A673 (cell line): ENCODE data around the gene LFNG. TPM values are rescaled to one million over a fixed set of nuclear protein-coding genes. Genes with fewer than 3 reads are reported as not detected.

ENCODE experiments used
- BruUV-seq: library from RNA; stranded (reverse); fragments of 400-500 nt; replicated peaks from 2 replicates; lab custom pipeline; 2021; lab: Mats Ljungman, UMichigan
- CTCF ChIA-PET: fragments of 300-600 bp; sonication (Branson Sonifier 250); formaldehyde crosslinking; loops from one replicate; lab custom pipeline; 2022; ENCODE audit warnings: antibody characterized with exemption; lab: Charles Lee
- POLR2A ChIA-PET: fragments of 300-600 bp; sonication (Branson Sonifier 250); formaldehyde crosslinking; loops from one replicate; lab custom pipeline; 2022; ENCODE audit warnings: antibody characterized with exemption; ENCODE audit not compliant: low non-redundant PET; lab: Charles Lee
- DNase-seq: peaks from one replicate; pipeline ENCODE4 v3.0.0-alpha.2; 2015; ENCODE audit warnings: low spot score
- H3K27ac ChIP-seq: fragments of 200-600 bp; sonication (generic); 2 replicates; pipeline ENCODE4 v1.5.1; 2016; ENCODE audit warnings: mixed run types, low read depth, mild to moderate bottlenecking, mixed read lengths, antibody characterized with exemption, low read length; ENCODE audit not compliant: poor library complexity, severe bottlenecking
- H3K27me3 ChIP-seq: fragments of 200-600 bp; sonication (generic); replicated peaks from 2 replicates; pipeline ENCODE4 v1.6.1; 2017; ENCODE audit warnings: mixed run types, low read depth, mild to moderate bottlenecking, mixed read lengths, antibody characterized with exemption, low read length; ENCODE audit not compliant: insufficient read depth, poor library complexity
- H3K36me3 ChIP-seq: fragments of 200-600 bp; sonication (generic); 2 replicates; pipeline ENCODE4 v1.6.1; 2016; ENCODE audit warnings: mixed run types, mild to moderate bottlenecking, mixed read lengths, antibody characterized with exemption, low read length; ENCODE audit not compliant: insufficient read depth, poor library complexity, severe bottlenecking
- H3K4me1 ChIP-seq: fragments of 200-600 bp; sonication (generic); 2 replicates; pipeline ENCODE4 v1.6.1; 2017; ENCODE audit warnings: mixed run types, mild to moderate bottlenecking, mixed read lengths, antibody characterized with exemption, low read length; ENCODE audit not compliant: insufficient read depth, poor library complexity, severe bottlenecking
- H3K4me3 ChIP-seq: fragments of 200-600 bp; sonication (generic); 2 replicates; pipeline ENCODE4 v1.5.1; 2016; ENCODE audit warnings: low read depth, mixed run types, mild to moderate bottlenecking, mixed read lengths, low read length; ENCODE audit not compliant: poor library complexity, severe bottlenecking
- H3K9me3 ChIP-seq: fragments of 200-600 bp; sonication (generic); 2 replicates; pipeline ENCODE4 v1.6.1; 2016; ENCODE audit warnings: mixed run types, low read depth, mild to moderate bottlenecking, mixed read lengths, antibody characterized with exemption, low read length; ENCODE audit not compliant: poor library complexity, severe bottlenecking
- CTCF ChIP-seq: fragments of 300-800, 200-600 bp; sonication (generic); conservative IDR thresholded peaks from 2 replicates; pipeline ENCODE4 v1.5.1; 2017; ENCODE audit warnings: low read depth, mild to moderate bottlenecking, antibody characterized with exemption, low read length, moderate library complexity, mixed read lengths
- EZH2 ChIP-seq: fragments of 200-600 bp; sonication (generic); IDR thresholded peaks from 2 replicates; pipeline ENCODE4 v1.6.1; 2017; ENCODE audit warnings: borderline replicate concordance, low read depth, mild to moderate bottlenecking, mixed read lengths, antibody characterized with exemption, low read length; ENCODE audit not compliant: poor library complexity, severe bottlenecking
- intact Hi-C: fragments of 100-400 bp; cut with micrococcal nuclease; formaldehyde crosslinking; loops from one replicate; pipeline ENCODE4 v1.10.0; 2022; ENCODE audit not compliant: unreplicated experiment
- total RNA-seq: library from RNA; stranded (reverse); gene quantifications from 2 replicates; pipeline ENCODE4 v1.2.3, GENCODE V29; 2021

LFNG gene
- total RNA-seq, 1 experiment from 2014 or later = 11.7 TPM

- Histone ChIP-seq H3K27ac (no peak overlapping the region), H3K27me3 (no peaks in the 10 kb centered on the region), H3K4me1 (no peaks in the 10 kb centered on the region), H3K36me3 (no peaks in the 10 kb centered on the region), H3K9me3 (no peaks in the 10 kb centered on the region), H3K4me3 (no peak overlapping the region)
- DNase-seq = no peak
- intact Hi-C loops = no loop called here
- BruUV-seq = no TSS peak
- ChIA-PET CTCF (interaction anchor here (1.4 kb wide), 1 partner anchor 10 kb away, joined by 4 read pairs; no protein-coding TSS in a partner anchor), POLR2A (no interaction called here)
- TF ChIP-seq CTCF = no peak
These were observed 41.2 kb upstream of the LFNG start for GRCh38 chr7:2478399-2478785.

GRCh38 chr7:2478800-2479199 is 40.8 kb upstream of the LFNG start:
- ChIA-PET POLR2A (no interaction called here), CTCF (interaction anchor here (1.4 kb wide), 1 partner anchor 11 kb away, joined by 4 read pairs; no protein-coding TSS in a partner anchor)
- no peaks in the 10 kb centered on the region for H3K9me3 ChIP-seq
- no peak overlapping the region for H3K4me3 ChIP-seq
- no peaks in the 10 kb centered on the region for H3K36me3 ChIP-seq
- TF ChIP-seq CTCF (no peak), EZH2 (no peak)
- H3K27me3 ChIP-seq = no peaks in the 10 kb centered on the region
- no peaks in the 10 kb centered on the region for H3K4me1 ChIP-seq
- no peak overlapping the region for H3K27ac ChIP-seq
- no TSS peak for BruUV-seq
- no peak for DNase-seq
- intact Hi-C loops = no loop called here

- no TSS peak for BruUV-seq
- Histone ChIP-seq H3K27me3 (no peaks in the 10 kb centered on the region), H3K4me1 (no peaks in the 10 kb centered on the region), H3K4me3 (no peak overlapping the region), H3K36me3 (no peaks in the 10 kb centered on the region), H3K9me3 (no peaks in the 10 kb centered on the region), H3K27ac (no peak overlapping the region)
- CTCF ChIA-PET = interaction anchor here (0.9 to 1.4 kb wide), 2 partner anchors 11 kb away, joined by 3 to 4 read pairs; no protein-coding TSS in a partner anchor
- DNase-seq = no peak
- intact Hi-C loops = no loop called here
- POLR2A ChIA-PET = interaction anchor here (0.6 kb wide), 1 partner anchor 1270 kb away, joined by 3 read pairs; no protein-coding TSS in a partner anchor
- TF ChIP-seq EZH2 = no peak
- TF ChIP-seq CTCF = no peak
These were observed 40.1 kb upstream of the LFNG start for GRCh38 chr7:2479276-2480069.
